ENCODE measurements around the gene PGAM5. TPM values are rescaled to one million over a fixed set of nuclear protein-coding genes. Genes with fewer than 3 reads are reported as not detected.

The PGAM5 gene
- total and polyA plus RNA-seq, 2 of the 13 experiments (the other 11 are each of a cell fraction or from before 2014, with no cell fraction given), result 18.0 to 77.9 TPM

GRCh38 chr12:132687211-132688164, 23.2 kb upstream of the PGAM5 start, which contains the start of the genes POLE and PXMP2 (continued):
- TF ChIP-seq ZNF597 (CRISPR knock-in tag; IDR thresholded peaks at IDR 0.05) (no peak), DZIP1 (CRISPR knock-in tag; IDR thresholded peaks at IDR 0.05) (no peak), CEBPG (CRISPR knock-in tag; IDR thresholded peaks at IDR 0.05) (no peak), ZNF33A (CRISPR knock-in tag; IDR thresholded peaks at IDR 0.05; ENCODE audit: borderline replicate concordance) (no peak), ZBTB37 (CRISPR knock-in tag; IDR thresholded peaks at IDR 0.05) (no peak), ZNF605 (CRISPR knock-in tag; IDR thresholded peaks at IDR 0.05) (no peak), TEAD3 (CRISPR knock-in tag; optimal IDR thresholded peaks at IDR 0.05; ENCODE audit: borderline replicate concordance) (peak; percentile 60), BHLHE40 (IDR thresholded peaks at IDR 0.05; ENCODE audit: low read length) (no peak), TGIF2 (CRISPR knock-in tag; IDR thresholded peaks at IDR 0.05) (peak; percentile 68), ZNF564 (CRISPR knock-in tag; IDR thresholded peaks at IDR 0.05) (no peak), ZBTB44 (CRISPR knock-in tag; IDR thresholded peaks at IDR 0.05) (no peak), ZNF292 (CRISPR knock-in tag; IDR thresholded peaks at IDR 0.05; ENCODE audit: borderline replicate concordance, low read depth) (no peak), ZNF34 (CRISPR knock-in tag; IDR thresholded peaks at IDR 0.05; ENCODE audit: borderline replicate concordance) (no peak), PBX2 (CRISPR knock-in tag; IDR thresholded peaks at IDR 0.05) (peak; percentile 80), ADNP (CRISPR knock-in tag; IDR thresholded peaks at IDR 0.05) (no peak), ZBTB20 (CRISPR knock-in tag; IDR thresholded peaks at IDR 0.05; ENCODE audit: borderline replicate concordance, low read depth) (no peak), AKAP8 (CRISPR knock-in tag; IDR thresholded peaks at IDR 0.05) (no peak), FOXJ3 (CRISPR knock-in tag; IDR thresholded peaks at IDR 0.05; ENCODE audit: borderline replicate concordance) (no peak), BRCA1 (CRISPR knock-in tag; IDR thresholded peaks at IDR 0.05) (no peak)
